ENCODE results near the gene ARID5B.
"Not testable (repeated sequence)": the region's sequence is repeated elsewhere in the genome, so short reads cannot be mapped to it uniquely, and the experiment has no call there.

Gene ARID5B

GRCh38 chr10:62018131-62018911 is 116.8 kb downstream of the ARID5B start:
- no peak for DNase-seq

GRCh38 chr10:62019013-62019684 is 117.7 kb downstream of the ARID5B start:
- DNase-seq = no peak

- no peak for DNase-seq
Measured at GRCh38 chr10:62019685-62020359, 118.3 kb downstream of the ARID5B start.

- no peak for DNase-seq
Measured at GRCh38 chr10:62021128-62021665, 119.7 kb downstream of the ARID5B start.

GRCh38 chr10:62021978-62022802 is 120.7 kb downstream of the ARID5B start:
- no peak for DNase-seq

- DNase-seq = no peak
Measured at GRCh38 chr10:62022830-62023229, 121.3 kb downstream of the ARID5B start.

- no peak for DNase-seq
Measured at GRCh38 chr10:62023329-62023728, 121.8 kb downstream of the ARID5B start.

- DNase-seq = no peak
Measured at GRCh38 chr10:62024026-62024701, 122.7 kb downstream of the ARID5B start.

- no peak for DNase-seq
Measured at GRCh38 chr10:62025134-62025794, 123.8 kb downstream of the ARID5B start.

- DNase-seq = no peak
Measured at GRCh38 chr10:62025901-62026879, 124.7 kb downstream of the ARID5B start.

GRCh38 chr10:62027841-62028501 is 126.5 kb downstream of the ARID5B start:
- DNase-seq = no peak

- not testable (repeated sequence) for DNase-seq
Measured at GRCh38 chr10:62028502-62028842, 127.0 kb downstream of the ARID5B start.

GRCh38 chr10:62029401-62029800 is 127.9 kb downstream of the ARID5B start:
- DNase-seq = no peak

GRCh38 chr10:62031507-62031906 is 130.0 kb downstream of the ARID5B start:
- DNase-seq = no peak

- DNase-seq = no peak
Measured at GRCh38 chr10:62033125-62033524, 131.6 kb downstream of the ARID5B start.

- no peak for DNase-seq
Measured at GRCh38 chr10:62034096-62034640, 132.7 kb downstream of the ARID5B start.

GRCh38 chr10:62036186-62037081 is 134.9 kb downstream of the ARID5B start:
- no peak for DNase-seq

- no peak for DNase-seq
Measured at GRCh38 chr10:62037166-62037831, 135.8 kb downstream of the ARID5B start.
